HUES64 (cell line): Measurements from ENCODE around the gene RALGAPB.
A peak's percentile ranks its signal among the peaks of the same experiment; 100 is the strongest.
"Not testable (repeated sequence)": the region's sequence is repeated elsewhere in the genome, so short reads cannot be mapped to it uniquely, and the experiment has no call there.

ENCODE experiments used
- H3K27ac ChIP-seq: 2 replicates; pipeline ENCODE4 v1.7.0; 2013; ENCODE audit warnings: low read depth, low read length, inconsistent platforms
- H3K27me3 ChIP-seq: 2 replicates; pipeline ENCODE4 v1.6.1; 2013; ENCODE audit warnings: mild to moderate bottlenecking, low read length; ENCODE audit not compliant: insufficient read depth
- H3K36me3 ChIP-seq: 2 replicates; pipeline ENCODE4 v1.6.1; 2013; ENCODE audit warnings: mild to moderate bottlenecking, low read length; ENCODE audit not compliant: insufficient read depth
- H3K4me1 ChIP-seq: 2 replicates; pipeline ENCODE4 v1.6.1; 2013; ENCODE audit warnings: mild to moderate bottlenecking, low read length, moderate library complexity; ENCODE audit not compliant: insufficient read depth
- H3K4me3 ChIP-seq: 2 replicates; pipeline ENCODE4 v1.5.1; 2013; ENCODE audit warnings: mild to moderate bottlenecking, low read length, moderate library complexity
- H3K9ac ChIP-seq: 2 replicates; pipeline ENCODE4 v1.6.1; 2013; ENCODE audit warnings: mild to moderate bottlenecking, low read depth, low read length
- H3K9me3 ChIP-seq: 2 replicates; pipeline ENCODE4 v1.6.1; 2013; ENCODE audit warnings: low read depth, low read length; ENCODE audit not compliant: insufficient read depth
- WGBS: fragments of 150-250, 120-280 bp; methylation state at CpG from one replicate; pipeline ENCODE4 v1.1.7; 2013; ENCODE audit warnings: missing lambda C conversion rate; 5-methylcytosine and 5-hydroxymethylcytosine counted together

The RALGAPB gene

GRCh38 chr20:38498909-38499308 lies 26.3 kb downstream of the RALGAPB start:
- Histone ChIP-seq H3K27ac (no peak overlapping the region), H3K4me1 (no peaks in the 10 kb centered on the region), H3K9ac (no peak overlapping the region), H3K27me3 (no peaks in the 10 kb centered on the region), H3K4me3 (no peak overlapping the region), H3K36me3 (peaks cover 91% of the 10 kb centered on the region), H3K9me3 (no peaks in the 10 kb centered on the region)
- WGBS: 90% methylated on average over 1 of the region's 1 CpG

- Histone ChIP-seq H3K27ac (no peak overlapping the region), H3K27me3 (no peaks in the 10 kb centered on the region), H3K36me3 (peaks cover 92% of the 10 kb centered on the region), H3K4me1 (no peaks in the 10 kb centered on the region), H3K9me3 (no peaks in the 10 kb centered on the region), H3K9ac (no peak overlapping the region), H3K4me3 (no peak overlapping the region)
- 91% methylated on average over 1 of the region's 1 CpG for WGBS
Measured at GRCh38 chr20:38499366-38499765, 26.7 kb downstream of the RALGAPB start.

GRCh38 chr20:38501858-38502436 lies 29.3 kb downstream of the RALGAPB start:
- Histone ChIP-seq H3K4me3 (no peak overlapping the region), H3K9me3 (no peaks in the 10 kb centered on the region), H3K4me1 (no peaks in the 10 kb centered on the region), H3K27ac (no peak overlapping the region), H3K27me3 (no peaks in the 10 kb centered on the region), H3K9ac (no peak overlapping the region), H3K36me3 (peaks cover 81% of the 10 kb centered on the region)
- no CpG with 5 or more reads among the region's 2 CpGs for WGBS

- no peaks in the 10 kb centered on the region for H3K4me1 ChIP-seq
- H3K9me3 ChIP-seq: no peaks in the 10 kb centered on the region
- peaks cover 73% of the 10 kb centered on the region for H3K36me3 ChIP-seq
- WGBS: 98% methylated on average over 3 of the region's 3 CpGs
- no peak overlapping the region for H3K27ac ChIP-seq
- H3K9ac ChIP-seq: no peak overlapping the region
- H3K27me3 ChIP-seq: no peaks in the 10 kb centered on the region
- no peak overlapping the region for H3K4me3 ChIP-seq
Measured at GRCh38 chr20:38504368-38505090, 31.9 kb downstream of the RALGAPB start.

DNA sequence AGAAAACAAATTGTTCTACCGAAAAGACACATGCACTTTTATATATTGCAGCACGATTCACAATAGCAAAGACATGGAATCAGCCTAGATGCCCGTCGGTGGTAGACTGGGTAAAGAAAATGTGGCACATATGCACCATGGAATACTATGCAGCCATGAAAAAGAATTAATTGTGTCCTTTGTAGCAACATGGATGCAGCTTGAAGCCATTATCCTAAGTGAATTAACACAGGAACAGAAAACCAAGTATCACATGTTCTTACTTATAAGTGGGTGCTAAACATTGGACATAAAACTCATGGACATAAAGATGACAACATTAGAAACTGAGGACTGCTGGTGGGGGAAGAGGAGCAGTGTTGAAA lies 32.4 kb downstream of the RALGAPB start:
- WGBS: 95% methylated on average over 4 of the region's 4 CpGs
- Histone ChIP-seq H3K4me3 (no peak overlapping the region), H3K9me3 (no peaks in the 10 kb centered on the region), H3K36me3 (peaks cover 73% of the 10 kb centered on the region), H3K9ac (no peak overlapping the region), H3K4me1 (no peaks in the 10 kb centered on the region), H3K27me3 (no peaks in the 10 kb centered on the region), H3K27ac (no peak overlapping the region)

GRCh38 chr20:38511726-38512125 lies 39.1 kb downstream of the RALGAPB start:
- not testable (repeated sequence) for H3K27ac ChIP-seq, H3K9me3 ChIP-seq, H3K4me3 ChIP-seq, H3K9ac ChIP-seq, H3K27me3 ChIP-seq, H3K4me1 ChIP-seq
- peaks cover 50% of the 10 kb centered on the region for H3K36me3 ChIP-seq
- 96% methylated on average over 19 of the region's 19 CpGs for WGBS

DNA sequence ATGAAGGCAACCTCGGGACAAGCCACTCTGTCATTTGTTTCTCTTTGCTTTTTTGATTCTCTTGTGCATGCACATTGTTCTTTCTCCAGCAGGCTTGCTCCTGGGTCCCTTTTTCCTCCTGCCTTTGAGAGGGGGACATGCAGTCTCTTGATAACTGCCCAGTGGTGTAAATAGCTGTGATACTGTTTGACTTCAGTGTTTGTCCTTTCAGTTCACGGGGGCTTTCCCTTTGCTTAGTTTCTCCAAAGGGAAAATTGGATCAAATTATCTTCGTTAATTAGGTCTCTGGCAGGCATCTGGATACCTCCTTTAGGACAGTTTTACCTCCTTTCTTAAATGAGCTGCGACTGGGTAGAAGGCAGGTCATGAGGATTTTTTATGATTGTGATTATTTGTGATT lies 41.5 kb downstream of the RALGAPB start:
- Histone ChIP-seq H3K27ac (no peak overlapping the region), H3K4me3 (no peak overlapping the region), H3K9ac (no peak overlapping the region), H3K27me3 (no peaks in the 10 kb centered on the region), H3K4me1 (no peaks in the 10 kb centered on the region), H3K36me3 (peaks cover 57% of the 10 kb centered on the region), H3K9me3 (peaks cover 2% of the 10 kb centered on the region; the same call in 1 of the 2 replicates)
- WGBS: 90% methylated on average over 4 of the region's 4 CpGs

GRCh38 chr20:38514947-38515346 lies 42.3 kb downstream of the RALGAPB start:
- Histone ChIP-seq H3K36me3 (peaks cover 56% of the 10 kb centered on the region), H3K9me3 (peaks cover 2% of the 10 kb centered on the region; the same call in 1 of the 2 replicates), H3K4me1 (no peaks in the 10 kb centered on the region), H3K9ac (no peak overlapping the region), H3K27me3 (no peaks in the 10 kb centered on the region), H3K27ac (no peak overlapping the region), H3K4me3 (no peak overlapping the region)
- WGBS: 92% methylated on average over 3 of the region's 3 CpGs

GRCh38 chr20:38515631-38516030 lies 43.0 kb downstream of the RALGAPB start:
- WGBS: 93% methylated on average over 2 of the region's 2 CpGs
- H3K4me1 ChIP-seq: no peaks in the 10 kb centered on the region

DNA sequence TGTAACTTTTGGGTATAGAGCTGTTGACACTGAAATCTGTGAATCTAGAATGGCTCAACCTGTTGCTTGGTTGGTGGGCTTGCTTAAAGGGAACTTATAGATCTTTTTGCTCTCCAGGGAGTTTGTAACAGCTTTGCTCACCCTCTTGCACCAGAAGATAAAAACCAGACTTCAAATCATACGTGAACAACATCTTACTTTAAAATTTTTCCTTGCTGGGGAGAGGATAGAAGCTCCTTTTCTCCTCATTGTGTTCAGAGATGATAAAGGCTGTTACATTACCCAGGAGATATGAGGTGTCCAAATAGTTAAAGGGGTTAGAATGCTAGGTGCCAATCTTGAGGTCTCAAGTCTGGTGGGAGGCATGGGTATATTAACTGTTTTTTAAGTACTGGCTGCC lies 46.8 kb downstream of the RALGAPB start:
- H3K4me1 ChIP-seq: no peaks in the 10 kb centered on the region

More at GRCh38 chr20:38515631-38516030, 43.0 kb downstream of the RALGAPB start:
- Histone ChIP-seq H3K9ac (no peak overlapping the region), H3K36me3 (peaks cover 51% of the 10 kb centered on the region), H3K27me3 (no peaks in the 10 kb centered on the region), H3K27ac (no peak overlapping the region), H3K4me3 (no peak overlapping the region), H3K9me3 (peaks cover 2% of the 10 kb centered on the region; the same call in 1 of the 2 replicates)

GRCh38 chr20:38520261-38520660 lies 47.6 kb downstream of the RALGAPB start:
- no peaks in the 10 kb centered on the region for H3K4me1 ChIP-seq
- H3K9me3 ChIP-seq: no peaks in the 10 kb centered on the region
- no peak overlapping the region for H3K27ac ChIP-seq
- H3K36me3 ChIP-seq: peaks cover 74% of the 10 kb centered on the region
- H3K4me3 ChIP-seq: no peak overlapping the region
- no peaks in the 10 kb centered on the region for H3K27me3 ChIP-seq
- H3K9ac ChIP-seq: no peak overlapping the region

More for the DNA sequence above, 46.8 kb downstream of the RALGAPB start:
- 100% methylated on average over 1 of the region's 1 CpG for WGBS
- Histone ChIP-seq H3K4me3 (no peak overlapping the region), H3K27me3 (no peaks in the 10 kb centered on the region), H3K27ac (0 out of 2 replicates have a peak overlapping the region, but pooled peaks have one; percentile 8), H3K9me3 (no peaks in the 10 kb centered on the region), H3K36me3 (peaks cover 66% of the 10 kb centered on the region), H3K9ac (no peak overlapping the region)
